Activated CD8-positive, alpha-beta T cell treated with anti-CD3 and anti-CD28 coated beads, Interleukin-2, amount 10 ng/mL, durations not matched to agents 7 days and 5 days (primary cell): Measurements from ENCODE around the gene ZBTB3. TPM values are rescaled to one million over a fixed set of nuclear protein-coding genes. Genes with fewer than 3 reads are reported as not detected.
"Not testable (repeated sequence)": the region's sequence is repeated elsewhere in the genome, so short reads cannot be mapped to it uniquely, and the experiment has no call there.

Experiments used
- ATAC-seq: fragments of 150-1000 bp; cut with Tn5 transposase; one replicate; pipeline ENCODE4 v1.10.0; 2021; ENCODE audit warnings: moderate library complexity
- CTCF ChIA-PET: fragments of 350-600 bp; sonication (Branson Sonifier 250); formaldehyde crosslinking; loops from one replicate; lab custom pipeline; 2021; ENCODE audit warnings: antibody characterized with exemption; lab: Charles Lee
- POLR2A ChIA-PET: fragments of 350-600 bp; sonication (Branson Sonifier 250); formaldehyde crosslinking; loops from one replicate; lab custom pipeline; 2021; ENCODE audit warnings: antibody characterized with exemption; lab: Charles Lee
- DNase-seq: peaks from one replicate; pipeline ENCODE4 v3.0.0-alpha.2; 2020
- H3K27ac Mint-ChIP-seq: one replicate; pipeline ENCODE4 v1.8.0; 2021; ENCODE audit warnings: mild to moderate bottlenecking, mixed read lengths
- H3K27me3 Mint-ChIP-seq: one replicate; pipeline ENCODE4 v1.8.0; 2021; ENCODE audit warnings: low read depth, mixed read lengths
- H3K36me3 Mint-ChIP-seq: one replicate; pipeline ENCODE4 v1.8.0; 2021; ENCODE audit warnings: low read depth, mixed read lengths
- H3K4me1 Mint-ChIP-seq: one replicate; pipeline ENCODE4 v1.8.0; 2021; ENCODE audit warnings: low read depth, mixed read lengths
- H3K4me3 Mint-ChIP-seq: one replicate; pipeline ENCODE4 v1.8.0; 2021; ENCODE audit warnings: mild to moderate bottlenecking, mixed read lengths
- H3K9me3 Mint-ChIP-seq: one replicate; pipeline ENCODE4 v1.8.0; 2022; ENCODE audit warnings: mixed read lengths; ENCODE audit not compliant: insufficient read depth
- total RNA-seq, 2 experiments: library from RNA; stranded (reverse); gene quantifications; one replicate each; pipeline ENCODE4 v1.2.3, GENCODE V29; 2021

ZBTB3 gene
- total RNA-seq, 2 experiments from 2014 or later, result 12.4 to 12.8 TPM

GRCh38 chr11:62730076-62730475, 23.9 kb downstream of the ZBTB3 start:
- H3K27ac Mint-ChIP-seq, ATAC-seq, H3K27me3 Mint-ChIP-seq, DNase-seq, H3K9me3 Mint-ChIP-seq: not testable (repeated sequence)
- H3K4me3 Mint-ChIP-seq, result peak overlapping the region; percentile 94
- H3K36me3 Mint-ChIP-seq, result peaks cover 46% of the 10 kb centered on the region
- ChIA-PET POLR2A (interaction anchor here (0.9 to 4.9 kb wide), 5 partner anchors 23 to 125 kb away, joined by 3 to 58 read pairs (median 15); partner anchors contain the start of genes TMEM179B, WDR74 and ZBTB3), CTCF (interaction anchor here (1.9 to 3.3 kb wide), 4 partner anchors 24 to 56 kb away, joined by 9 to 14 read pairs (median 10); partner anchors contain the start of genes TAF6L and ZBTB3)
- peaks cover 26% of the 10 kb centered on the region for H3K4me1 Mint-ChIP-seq

DNA sequence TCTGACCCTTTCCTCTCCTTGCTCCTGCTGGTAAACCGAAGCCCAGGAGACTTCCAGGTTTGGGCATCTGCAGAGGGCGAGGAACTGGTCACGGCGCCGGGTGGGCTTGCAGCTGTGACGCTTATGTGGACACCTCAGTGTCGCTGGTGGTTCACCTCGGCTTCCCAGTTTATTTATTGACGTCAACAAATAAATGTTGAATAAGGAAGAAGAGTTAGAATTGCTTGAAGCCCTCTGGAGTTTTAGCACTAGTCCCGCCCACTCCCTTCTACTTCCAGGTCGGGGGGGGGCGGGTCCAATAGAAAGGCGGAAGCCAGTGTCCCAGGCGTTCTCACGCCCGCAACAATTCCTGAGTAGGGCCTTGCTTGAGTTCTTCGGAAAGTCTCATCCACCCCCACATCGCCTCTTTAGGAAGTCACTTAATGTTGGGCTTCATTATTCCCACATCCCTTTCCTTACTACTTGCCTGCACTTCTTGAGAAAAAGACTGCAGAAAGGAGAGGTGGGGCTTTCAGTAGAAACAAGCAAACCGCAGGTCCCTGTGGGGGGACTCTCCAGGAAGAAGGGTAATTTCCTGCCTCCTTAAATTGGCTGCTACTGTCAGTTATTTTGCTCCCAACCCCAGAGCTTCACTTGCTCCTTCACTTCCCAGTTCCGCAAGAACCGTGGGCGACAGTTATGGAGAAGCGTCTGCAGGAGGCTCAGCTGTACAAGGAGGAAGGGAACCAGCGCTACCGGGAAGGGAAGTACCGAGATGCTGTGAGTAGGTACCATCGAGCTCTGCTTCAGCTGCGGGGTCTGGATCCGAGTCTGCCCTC, 25.6 kb downstream of the ZBTB3 start, which contains the start of gene TTC9C:
Gene TTC9C, plus strand, starts transcription at position 316 of the 818 bp plus-strand sequence. Its CDS starts 363 bp downstream, at position 679.
- peak; percentile 91 for DNase-seq
- ChIA-PET POLR2A (interaction anchor here (1.0 to 7.7 kb wide), 11 partner anchors 18 to 153 kb away, joined by 3 to 123 read pairs (median 20); partner anchors contain the start of genes BSCL2, C11orf98, CSKMT and GANAB), CTCF (interaction anchor here (0.7 to 3.3 kb wide), 12 partner anchors 13 to 153 kb away, joined by 3 to 14 read pairs (median 6); partner anchors contain the start of genes NXF1, POLR2G, SLC3A2 and TAF6L)
- Mint-ChIP-seq H3K4me3 (peak within 1 kb of the TSS; percentile 94), H3K27ac (peak within 1 kb of the TSS; percentile 96), H3K4me1 (peaks cover 42% of the 10 kb centered on the region), H3K36me3 (peaks cover 58% of the 10 kb centered on the region), H3K9me3 (no peaks in the 10 kb centered on the region), H3K27me3 (no peaks in the 10 kb centered on the region)
- peak; percentile 34 for ATAC-seq

DNA sequence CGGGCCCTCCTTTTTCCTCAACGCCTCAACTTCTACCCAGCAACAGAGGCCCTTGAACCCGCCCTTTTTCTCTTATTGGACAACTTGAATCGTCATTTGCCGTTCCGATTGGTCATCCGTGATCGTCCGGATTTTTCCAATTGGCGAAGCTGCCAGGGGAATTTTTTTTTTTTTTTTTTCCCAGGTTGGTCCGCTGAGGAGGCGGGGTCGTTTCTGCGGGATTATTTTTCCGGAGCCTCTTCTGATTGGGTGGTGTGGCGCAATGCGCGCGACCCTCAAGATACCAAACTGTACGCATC, 26.1 kb downstream of the ZBTB3 start:
- DNase-seq (peak; percentile 92), ATAC-seq (peak; percentile 63)
- peak overlapping the region; percentile 96 for H3K27ac Mint-ChIP-seq
- no peaks in the 10 kb centered on the region for H3K9me3 Mint-ChIP-seq
- H3K36me3 Mint-ChIP-seq, result peaks cover 58% of the 10 kb centered on the region
- H3K27me3 Mint-ChIP-seq, result no peaks in the 10 kb centered on the region
- CTCF ChIA-PET, result interaction anchor here (0.6 to 2.3 kb wide), 19 partner anchors 13 to 153 kb away, joined by 3 to 12 read pairs (median 4); partner anchors contain the start of genes C11orf98, CSKMT, MTA2 and NXF1
- POLR2A ChIA-PET, result interaction anchor here (0.6 to 7.7 kb wide), 23 partner anchors 9 to 154 kb away, joined by 3 to 123 read pairs (median 8); partner anchors contain the start of genes BSCL2, C11orf98, CSKMT and GANAB
- peak overlapping the region; percentile 94 for H3K4me3 Mint-ChIP-seq
- H3K4me1 Mint-ChIP-seq, result peaks cover 41% of the 10 kb centered on the region

DNA sequence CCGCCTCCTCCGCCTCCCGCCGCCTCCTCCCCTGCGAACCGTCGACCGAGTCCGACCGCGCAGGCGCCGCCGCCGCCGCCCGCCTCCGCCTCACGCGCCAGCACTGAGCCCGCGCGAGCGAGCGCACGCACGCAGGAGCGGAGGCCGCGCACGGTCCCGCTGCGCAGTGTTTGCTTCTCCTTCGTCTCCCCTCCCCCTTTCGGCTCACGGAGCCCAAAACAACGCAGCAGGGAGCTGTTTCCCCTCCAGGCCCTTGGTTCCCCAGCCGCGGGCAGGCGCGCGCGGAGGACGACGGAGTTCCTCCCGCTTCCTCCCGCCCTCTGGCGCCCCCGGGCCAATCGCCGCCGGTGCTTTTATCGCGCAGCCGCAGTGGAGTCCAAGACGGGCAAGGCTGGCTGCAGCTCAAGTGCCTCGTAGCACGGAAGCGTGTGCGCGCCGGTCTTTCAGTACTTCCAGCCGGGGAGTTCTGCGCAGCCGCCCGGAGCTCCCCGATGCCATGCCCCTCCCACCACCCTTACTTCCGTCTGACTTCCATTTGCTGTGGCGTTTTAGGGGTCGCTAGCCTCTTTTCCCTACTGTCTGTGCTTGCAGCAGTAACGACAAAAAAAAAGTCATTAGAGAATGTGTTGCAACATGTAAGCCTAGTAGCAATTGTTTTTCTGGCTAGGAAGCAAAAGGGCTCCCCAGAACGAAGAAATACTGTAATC, 26.6 kb downstream of the ZBTB3 start, which contains the start of gene HNRNPUL2:
Gene HNRNPUL2, minus strand, starts transcription at position 293 of the 707 bp plus-strand sequence. CDS start 301 bp downstream, outside the sequence.
- POLR2A ChIA-PET, result interaction anchor here (0.6 to 7.7 kb wide), 23 partner anchors 8 to 154 kb away, joined by 3 to 123 read pairs (median 6); partner anchors contain the start of genes BSCL2, C11orf98, CSKMT and GANAB
- peak within 1 kb of the TSS; percentile 96 for H3K27ac Mint-ChIP-seq
- H3K36me3 Mint-ChIP-seq, result peaks cover 61% of the 10 kb centered on the region
- peaks cover 46% of the 10 kb centered on the region for H3K4me1 Mint-ChIP-seq
- no peaks in the 10 kb centered on the region for H3K27me3 Mint-ChIP-seq
- H3K4me3 Mint-ChIP-seq, result peak within 1 kb of the TSS; percentile 94
- peak; percentile 87 for ATAC-seq
- DNase-seq, result peak; percentile 99
- H3K9me3 Mint-ChIP-seq, result no peaks in the 10 kb centered on the region
- CTCF ChIA-PET, result interaction anchor here (0.6 to 2.3 kb wide), 24 partner anchors 10 to 154 kb away, joined by 3 to 12 read pairs (median 4); partner anchors contain the start of genes BSCL2, C11orf98, CSKMT and GNG3

DNA sequence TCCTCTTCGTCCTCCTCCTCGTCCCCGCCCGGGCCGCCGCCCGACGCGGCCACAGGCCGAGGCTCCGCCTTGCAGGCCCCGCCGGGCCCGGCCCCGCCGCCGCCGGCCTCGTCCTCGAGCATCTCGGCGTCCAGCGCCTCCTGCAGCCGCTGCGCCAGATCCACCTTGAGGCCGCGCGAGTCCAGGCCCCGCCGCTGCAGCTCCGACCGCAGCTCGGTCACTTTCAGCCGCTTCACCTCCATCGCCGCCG, 27.1 kb downstream of the ZBTB3 start:
- Mint-ChIP-seq H3K27ac (peak overlapping the region; percentile 96), H3K4me1 (peaks cover 50% of the 10 kb centered on the region), H3K27me3 (no peaks in the 10 kb centered on the region), H3K36me3 (peaks cover 66% of the 10 kb centered on the region), H3K4me3 (peak overlapping the region; percentile 94), H3K9me3 (no peaks in the 10 kb centered on the region)
- POLR2A ChIA-PET, result interaction anchor here (0.8 to 7.7 kb wide), 19 partner anchors 8 to 155 kb away, joined by 3 to 123 read pairs (median 11); partner anchors contain the start of genes BSCL2, C11orf98, CSKMT and GNG3
- DNase-seq (no peak), ATAC-seq (no peak)
- CTCF ChIA-PET, result interaction anchor here (0.6 to 2.3 kb wide), 18 partner anchors 10 to 154 kb away, joined by 3 to 12 read pairs (median 4); partner anchors contain the start of genes BSCL2, C11orf98, CSKMT and GNG3

GRCh38 chr11:62726156-62726914, 27.6 kb downstream of the ZBTB3 start:
- CTCF ChIA-PET, result interaction anchor here (0.6 to 4.1 kb wide), 13 partner anchors 9 to 155 kb away, joined by 3 to 12 read pairs (median 5); partner anchors contain the start of genes SLC3A2, TAF6L, TMEM179B and ZBTB3
- POLR2A ChIA-PET, result interaction anchor here (0.7 to 7.7 kb wide), 17 partner anchors 16 to 155 kb away, joined by 3 to 123 read pairs (median 11); partner anchors contain the start of genes BSCL2, C11orf98, CSKMT and GNG3
- H3K4me1 Mint-ChIP-seq, result peaks cover 52% of the 10 kb centered on the region
- H3K27ac Mint-ChIP-seq, result peak overlapping the region; percentile 96
- H3K9me3 Mint-ChIP-seq, result no peaks in the 10 kb centered on the region
- H3K4me3 Mint-ChIP-seq, result peak overlapping the region; percentile 94
- DNase-seq (peak; percentile 39), ATAC-seq (no peak)
- peaks cover 69% of the 10 kb centered on the region for H3K36me3 Mint-ChIP-seq
- no peaks in the 10 kb centered on the region for H3K27me3 Mint-ChIP-seq

GRCh38 chr11:62725646-62726045, 28.3 kb downstream of the ZBTB3 start:
- Mint-ChIP-seq H3K4me1 (peaks cover 53% of the 10 kb centered on the region), H3K36me3 (peaks cover 71% of the 10 kb centered on the region), H3K27ac (peak overlapping the region; percentile 96), H3K9me3 (no peaks in the 10 kb centered on the region), H3K27me3 (no peaks in the 10 kb centered on the region), H3K4me3 (peak overlapping the region; percentile 94)
- POLR2A ChIA-PET, result interaction anchor here (1.2 to 7.7 kb wide), 9 partner anchors 15 to 156 kb away, joined by 4 to 123 read pairs (median 23); partner anchors contain the start of genes BSCL2, GNG3, LBHD1 and POLR2G
- ATAC-seq (no peak), DNase-seq (no peak)
- CTCF ChIA-PET, result interaction anchor here (0.8 to 4.1 kb wide), 7 partner anchors 8 to 62 kb away, joined by 3 to 12 read pairs (median 4); partner anchors contain the start of genes TMEM179B and ZBTB3

GRCh38 chr11:62724171-62724570, 29.8 kb downstream of the ZBTB3 start:
- ATAC-seq (no peak), DNase-seq (no peak)
- H3K9me3 Mint-ChIP-seq, result no peaks in the 10 kb centered on the region
- CTCF ChIA-PET, result interaction anchor here (1.0 to 4.1 kb wide), 5 partner anchors 8 to 133 kb away, joined by 3 to 12 read pairs (median 4); partner anchors contain the start of gene TUT1
- peak overlapping the region; percentile 94 for H3K4me3 Mint-ChIP-seq
- no peaks in the 10 kb centered on the region for H3K27me3 Mint-ChIP-seq
- H3K4me1 Mint-ChIP-seq, result peaks cover 54% of the 10 kb centered on the region
- POLR2A ChIA-PET, result interaction anchor here (1.0 to 7.7 kb wide), 5 partner anchors 13 to 131 kb away, joined by 5 to 123 read pairs (median 8); partner anchors contain the start of genes BSCL2, C11orf98, CSKMT and GNG3
- H3K36me3 Mint-ChIP-seq, result peaks cover 81% of the 10 kb centered on the region
- H3K27ac Mint-ChIP-seq, result peak overlapping the region; percentile 17

DNA sequence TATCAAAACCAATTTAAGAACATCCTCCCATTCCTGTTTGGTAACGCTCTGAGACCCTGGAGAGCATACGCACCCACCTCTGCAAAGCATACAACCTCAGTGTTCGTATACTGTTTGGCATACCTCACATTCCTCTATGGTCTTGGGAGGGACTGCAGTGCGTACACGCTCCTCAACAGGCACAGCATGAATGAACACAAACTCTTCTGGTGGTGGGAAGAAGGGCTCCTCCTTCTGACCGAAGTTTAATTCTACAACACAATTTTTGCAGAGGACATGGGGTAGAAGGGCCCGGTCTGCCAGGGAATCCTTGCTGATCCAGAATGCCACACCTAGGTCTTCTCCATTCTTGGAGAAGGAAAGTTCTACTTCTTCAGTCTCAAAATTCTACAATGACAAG, 32.0 kb downstream of the ZBTB3 start:
- Mint-ChIP-seq H3K36me3 (peaks cover 91% of the 10 kb centered on the region), H3K27ac (no peak overlapping the region), H3K4me3 (no peak overlapping the region), H3K9me3 (no peaks in the 10 kb centered on the region), H3K4me1 (peaks cover 65% of the 10 kb centered on the region), H3K27me3 (no peaks in the 10 kb centered on the region)
- POLR2A ChIA-PET, result interaction anchor here (3.1 to 7.7 kb wide), 2 partner anchors 11 to 57 kb away, joined by 10 to 123 read pairs; partner anchors contain the start of genes BSCL2, C11orf98, CSKMT and GNG3
- no peak for ATAC-seq
- CTCF ChIA-PET, result no interaction called here
- DNase-seq, result no peak
